ENCODE data around the gene HS3ST6. TPM values are rescaled to one million over a fixed set of nuclear protein-coding genes. Genes with fewer than 3 reads are reported as not detected.

HS3ST6 gene
- not detected for total RNA-seq (2021; ENCODE audit: unreplicated experiment)
- polyA plus RNA-seq (2012), result not detected in 2 replicates
- Bru-seq, nascent RNA, result percentile 12 among the genes with signal in this experiment
- BruChase-seq, experiment 1, labeled RNA remaining after a 6-hour chase, result not detected
- not detected for BruChase-seq, experiment 2, labeled RNA remaining after a 2-hour chase
- long read RNA-seq, result 0 reads

DNA sequence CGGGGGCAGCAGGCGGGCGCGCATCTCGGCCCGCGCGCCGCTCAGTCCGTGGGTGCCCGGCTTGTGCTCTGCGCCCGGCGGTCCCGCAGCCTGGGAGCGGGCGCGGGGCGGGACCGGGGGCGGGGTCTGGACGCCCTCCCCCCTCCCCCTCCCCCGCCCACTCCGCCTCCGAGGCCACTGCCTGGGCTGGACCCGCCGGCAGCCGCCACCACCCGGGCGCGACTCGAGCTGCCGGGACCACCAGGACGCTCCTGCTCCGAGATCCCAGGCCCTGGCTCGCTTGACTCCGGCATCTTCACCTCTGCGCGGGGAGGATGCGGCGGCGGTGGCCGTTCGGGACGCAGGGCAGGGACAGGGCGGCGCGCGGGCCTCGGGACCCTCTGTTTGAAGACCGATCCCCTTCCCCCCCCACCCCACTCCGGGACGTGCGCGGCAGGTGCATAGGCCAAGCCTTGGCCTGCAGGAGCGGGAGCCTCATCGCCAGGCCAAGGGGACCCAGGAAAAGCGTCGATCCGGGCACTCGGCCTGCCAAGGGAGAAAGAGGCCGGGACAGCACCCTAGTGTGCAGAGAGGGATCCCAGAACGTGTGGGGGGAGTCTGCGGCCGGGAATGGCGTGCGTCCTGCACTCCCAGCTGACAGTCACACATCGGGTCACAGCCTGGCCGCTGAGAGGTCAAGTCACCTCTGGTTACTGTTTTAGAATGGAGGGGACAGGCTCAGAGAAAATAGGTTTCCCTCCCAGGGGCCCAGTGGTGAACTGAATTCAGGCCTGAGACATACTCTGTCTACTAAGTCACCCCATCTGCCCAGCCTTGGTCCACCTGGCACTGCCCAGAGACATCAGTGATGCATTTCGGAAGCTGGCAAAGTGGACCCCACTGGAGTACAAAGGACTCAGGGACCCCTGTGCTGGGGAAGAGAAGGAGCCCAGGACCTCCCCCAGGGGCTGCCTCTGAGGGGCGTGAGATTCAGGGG is at the start of gene HS3ST6:
HS3ST6 (minus strand) TSS at position 65 of the 976 bp plus-strand sequence. CDS start 92 bp downstream, outside the sequence.
- H4K20me1 ChIP-seq (ENCODE audit: insufficient read depth), result no peaks in the 10 kb centered on the region
- CTCF ChIA-PET, result no interaction called here

More for the DNA sequence above, at the start of gene HS3ST6:
- no peak for DNase-seq (ENCODE audit: low read depth, low spot score)
- Histone ChIP-seq H3K4me3 (replicated peaks in 1 of 2; ENCODE audit: low read depth in 1 of 2, low read length in 2 of 2) (no peak within 1 kb of the TSS), H3K9ac (ENCODE audit: low read length) (no peak within 1 kb of the TSS), H3K36me3 (ENCODE audit: control insufficient read depth in 1 of 2, insufficient read depth in 2 of 2, low read length in 2 of 2) (no peaks in the 10 kb centered on the region), H3K9me3 (ENCODE audit: control insufficient read depth in 1 of 2, insufficient read depth in 1 of 2, low read depth in 1 of 2, low read length in 2 of 2) (no peaks in the 10 kb centered on the region), H3K79me2 (ENCODE audit: insufficient read depth, low read length) (no peaks in the 10 kb centered on the region), H3K27me3 (ENCODE audit: insufficient read depth, low read length) (no peaks in the 10 kb centered on the region), H2AFZ (ENCODE audit: low read depth, low read length, poor library complexity, severe bottlenecking) (no peak within 1 kb of the TSS), H3K27ac (ENCODE audit: low read depth, low read length) (no peak within 1 kb of the TSS), H3K4me2 (ENCODE audit: low read length) (no peak within 1 kb of the TSS), H3K4me1 (ENCODE audit: control insufficient read depth in 1 of 2, insufficient read depth in 2 of 2, low read length in 2 of 2) (peaks cover 16 to 27% of the 10 kb centered on the region in 2 experiments), H3K9me2 (ENCODE audit: insufficient read depth) (no peaks in the 10 kb centered on the region)
- ATAC-seq, result no peak
- ChIA-PET RAD21 (ENCODE audit: low non-redundant PET in 1 of 2, low total read pairs in 2 of 2, uncharacterized antibody in 2 of 2, unreplicated experiment in 2 of 2) (no interaction called here), POLR2A (no interaction called here)
- no TSS peak for BruUV-seq (replicated peaks)
- TF ChIP-seq FOSL1 (IDR thresholded peaks at IDR 0.05; ENCODE audit: low read depth), result no peak
- TF ChIP-seq CEBPB (IDR thresholded peaks at IDR 0.05; ENCODE audit: low read depth), result no peak
- TF ChIP-seq SRF (IDR thresholded peaks at IDR 0.05; ENCODE audit: low read depth), result no peak
- TF ChIP-seq EGR1 (IDR thresholded peaks at IDR 0.05; ENCODE audit: low read depth), result no peak
- TF ChIP-seq, protein P1, sequence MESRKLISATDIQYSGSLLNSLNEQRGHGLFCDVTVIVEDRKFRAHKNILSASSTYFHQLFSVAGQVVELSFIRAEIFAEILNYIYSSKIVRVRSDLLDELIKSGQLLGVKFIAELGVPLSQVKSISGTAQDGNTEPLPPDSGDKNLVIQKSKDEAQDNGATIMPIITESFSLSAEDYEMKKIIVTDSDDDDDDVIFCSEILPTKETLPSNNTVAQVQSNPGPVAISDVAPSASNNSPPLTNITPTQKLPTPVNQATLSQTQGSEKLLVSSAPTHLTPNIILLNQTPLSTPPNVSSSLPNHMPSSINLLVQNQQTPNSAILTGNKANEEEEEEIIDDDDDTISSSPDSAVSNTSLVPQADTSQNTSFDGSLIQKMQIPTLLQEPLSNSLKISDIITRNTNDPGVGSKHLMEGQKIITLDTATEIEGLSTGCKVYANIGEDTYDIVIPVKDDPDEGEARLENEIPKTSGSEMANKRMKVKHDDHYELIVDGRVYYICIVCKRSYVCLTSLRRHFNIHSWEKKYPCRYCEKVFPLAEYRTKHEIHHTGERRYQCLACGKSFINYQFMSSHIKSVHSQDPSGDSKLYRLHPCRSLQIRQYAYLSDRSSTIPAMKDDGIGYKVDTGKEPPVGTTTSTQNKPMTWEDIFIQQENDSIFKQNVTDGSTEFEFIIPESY (IDR thresholded peaks at IDR 0.05; ENCODE audit: extremely low read depth, insufficient replicate concordance, low read length), result no peak
- no peak for TF ChIP-seq JUND (IDR thresholded peaks at IDR 0.05)
- no peak for TF ChIP-seq ELF1 (IDR thresholded peaks at IDR 0.05; ENCODE audit: borderline replicate concordance, low read depth)
- no peak for TF ChIP-seq SP1 (IDR thresholded peaks at IDR 0.05; ENCODE audit: low read depth)
- TF ChIP-seq EZH2phosphoT487 (IDR thresholded peaks at IDR 0.05; ENCODE audit: borderline replicate concordance), result no peak
- no peak for TF ChIP-seq CBX3 (IDR thresholded peaks at IDR 0.05; ENCODE audit: low read depth)
- TF ChIP-seq ZNF274 (IDR thresholded peaks at IDR 0.05; ENCODE audit: low read depth, low read length), result no peak
- TF ChIP-seq, protein P2, sequence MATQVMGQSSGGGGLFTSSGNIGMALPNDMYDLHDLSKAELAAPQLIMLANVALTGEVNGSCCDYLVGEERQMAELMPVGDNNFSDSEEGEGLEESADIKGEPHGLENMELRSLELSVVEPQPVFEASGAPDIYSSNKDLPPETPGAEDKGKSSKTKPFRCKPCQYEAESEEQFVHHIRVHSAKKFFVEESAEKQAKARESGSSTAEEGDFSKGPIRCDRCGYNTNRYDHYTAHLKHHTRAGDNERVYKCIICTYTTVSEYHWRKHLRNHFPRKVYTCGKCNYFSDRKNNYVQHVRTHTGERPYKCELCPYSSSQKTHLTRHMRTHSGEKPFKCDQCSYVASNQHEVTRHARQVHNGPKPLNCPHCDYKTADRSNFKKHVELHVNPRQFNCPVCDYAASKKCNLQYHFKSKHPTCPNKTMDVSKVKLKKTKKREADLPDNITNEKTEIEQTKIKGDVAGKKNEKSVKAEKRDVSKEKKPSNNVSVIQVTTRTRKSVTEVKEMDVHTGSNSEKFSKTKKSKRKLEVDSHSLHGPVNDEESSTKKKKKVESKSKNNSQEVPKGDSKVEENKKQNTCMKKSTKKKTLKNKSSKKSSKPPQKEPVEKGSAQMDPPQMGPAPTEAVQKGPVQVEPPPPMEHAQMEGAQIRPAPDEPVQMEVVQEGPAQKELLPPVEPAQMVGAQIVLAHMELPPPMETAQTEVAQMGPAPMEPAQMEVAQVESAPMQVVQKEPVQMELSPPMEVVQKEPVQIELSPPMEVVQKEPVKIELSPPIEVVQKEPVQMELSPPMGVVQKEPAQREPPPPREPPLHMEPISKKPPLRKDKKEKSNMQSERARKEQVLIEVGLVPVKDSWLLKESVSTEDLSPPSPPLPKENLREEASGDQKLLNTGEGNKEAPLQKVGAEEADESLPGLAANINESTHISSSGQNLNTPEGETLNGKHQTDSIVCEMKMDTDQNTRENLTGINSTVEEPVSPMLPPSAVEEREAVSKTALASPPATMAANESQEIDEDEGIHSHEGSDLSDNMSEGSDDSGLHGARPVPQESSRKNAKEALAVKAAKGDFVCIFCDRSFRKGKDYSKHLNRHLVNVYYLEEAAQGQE (IDR thresholded peaks at IDR 0.05; ENCODE audit: low read depth), result no peak
- no peak for TF ChIP-seq POLR2AphosphoS5 (IDR thresholded peaks at IDR 0.05; ENCODE audit: low read depth, low read length)
- intact Hi-C loops (cut with micrococcal nuclease), result no loop called here
